HUES48 (cell line): ENCODE measurements around the gene PWP2.
"Not testable (repeated sequence)": the region's sequence is repeated elsewhere in the genome, so short reads cannot be mapped to it uniquely, and the experiment has no call there.

Experiments used
- H3K27ac ChIP-seq: one replicate; pipeline ENCODE4 v1.7.0; 2013; ENCODE audit warnings: low read depth, low read length, inconsistent platforms
- H3K27me3 ChIP-seq: 2 replicates; pipeline ENCODE4 v1.6.1; 2013; ENCODE audit warnings: mild to moderate bottlenecking, low read length; ENCODE audit not compliant: control insufficient read depth, insufficient read depth
- H3K36me3 ChIP-seq: 2 replicates; pipeline ENCODE4 v1.6.1; 2013; ENCODE audit warnings: low read length; ENCODE audit not compliant: control insufficient read depth, insufficient read depth
- H3K4me1 ChIP-seq: 2 replicates; pipeline ENCODE4 v1.6.1; 2013; ENCODE audit warnings: mild to moderate bottlenecking, low read length; ENCODE audit not compliant: control insufficient read depth, insufficient read depth
- H3K4me3 ChIP-seq: 2 replicates; pipeline ENCODE4 v1.5.1; 2013; ENCODE audit warnings: mild to moderate bottlenecking, low read depth, low read length
- H3K9ac ChIP-seq: 2 replicates; pipeline ENCODE4 v1.6.1; 2013; ENCODE audit warnings: mild to moderate bottlenecking, low read depth, low read length, moderate library complexity
- H3K9me3 ChIP-seq: 2 replicates; pipeline ENCODE4 v1.6.1; 2013; ENCODE audit warnings: low read length; ENCODE audit not compliant: control insufficient read depth, insufficient read depth

PWP2 gene

DNA sequence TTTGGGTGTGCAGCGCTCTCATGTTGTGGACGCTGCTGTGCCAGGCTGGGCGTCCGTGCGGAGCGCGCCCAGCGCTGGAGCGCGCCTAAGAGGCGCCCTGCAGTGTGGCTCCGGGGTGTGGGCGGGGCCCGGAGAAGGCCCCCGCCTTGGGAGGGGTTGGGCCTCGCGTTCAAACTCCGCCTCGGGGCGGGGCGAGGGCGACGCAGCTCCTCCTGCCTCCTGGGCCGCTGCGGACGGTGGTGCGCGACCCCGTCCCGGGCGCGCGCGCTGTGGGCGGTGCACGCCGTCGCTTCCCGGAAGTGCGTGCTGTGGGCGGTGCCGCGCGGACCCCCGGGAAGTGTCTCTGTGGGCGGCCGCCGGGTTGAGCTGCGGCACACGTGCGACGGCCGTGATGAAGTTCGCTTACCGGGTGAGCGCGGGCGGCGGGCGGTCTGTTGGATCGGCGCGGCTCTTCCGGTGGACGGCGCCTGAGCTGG is at the start of gene PWP2:
Gene PWP2 (plus strand): TSS at position 374 of the 476 bp plus-strand sequence. CDS start 18 bp downstream, at position 392.
- not testable (repeated sequence) for H3K9ac ChIP-seq, H3K4me1 ChIP-seq, H3K27ac ChIP-seq, H3K27me3 ChIP-seq, H3K9me3 ChIP-seq, H3K36me3 ChIP-seq, H3K4me3 ChIP-seq

DNA sequence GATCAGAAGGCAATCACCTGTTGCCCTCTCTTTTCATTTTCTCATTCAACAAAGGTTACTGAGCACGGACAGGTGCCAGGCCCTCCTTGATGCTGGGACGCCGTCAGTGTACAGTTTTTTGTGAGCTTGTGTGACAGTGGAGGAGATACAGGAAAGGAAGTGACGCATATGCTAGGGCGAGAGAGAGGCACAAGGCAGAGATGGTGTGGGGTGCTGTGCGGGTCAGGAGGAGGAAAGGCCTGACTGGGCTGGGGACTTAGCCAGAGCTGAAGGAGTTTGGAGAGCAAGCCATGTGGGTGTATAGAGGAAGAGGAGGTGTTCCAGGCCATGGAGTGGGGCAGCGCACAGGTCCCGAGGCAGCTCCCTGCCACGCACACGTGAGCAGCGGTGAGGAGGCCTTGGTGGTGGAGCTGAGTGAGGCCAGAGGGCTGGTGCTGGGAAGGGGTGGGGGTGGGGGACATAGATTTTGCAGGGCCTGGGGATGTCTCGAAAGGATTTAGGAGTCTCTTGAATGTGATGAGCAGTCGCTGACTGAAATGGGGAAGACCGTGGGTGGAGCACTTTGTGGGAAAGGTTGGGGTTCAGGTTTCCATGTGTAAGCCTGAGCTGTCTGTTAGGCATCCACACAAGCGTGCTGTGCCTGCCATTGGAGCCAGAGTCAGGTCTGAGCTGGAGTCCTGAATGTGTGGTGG is 49.1 kb upstream of the PWP2 start:
- Histone ChIP-seq H3K36me3 (peaks cover 66% of the 10 kb centered on the region), H3K27me3 (no peaks in the 10 kb centered on the region), H3K9me3 (no peaks in the 10 kb centered on the region)

GRCh38 chr21:44058652-44058964 is 48.6 kb upstream of the PWP2 start:
- no peaks in the 10 kb centered on the region for H3K9me3 ChIP-seq
- peaks cover 66% of the 10 kb centered on the region for H3K36me3 ChIP-seq
- H3K4me3 ChIP-seq, result no peak overlapping the region
- H3K9ac ChIP-seq, result no peak overlapping the region
- no peaks in the 10 kb centered on the region for H3K4me1 ChIP-seq
- H3K27me3 ChIP-seq, result no peaks in the 10 kb centered on the region
- H3K27ac ChIP-seq, result no peak overlapping the region

More for the DNA sequence above, 49.1 kb upstream of the PWP2 start:
- Histone ChIP-seq H3K9ac (no peak overlapping the region), H3K27ac (no peak overlapping the region), H3K4me3 (no peak overlapping the region), H3K4me1 (no peaks in the 10 kb centered on the region)

GRCh38 chr21:44058981-44059380 is 48.2 kb upstream of the PWP2 start:
- H3K4me3 ChIP-seq, result no peak overlapping the region
- H3K36me3 ChIP-seq, result peaks cover 66% of the 10 kb centered on the region
- no peaks in the 10 kb centered on the region for H3K9me3 ChIP-seq
- no peak overlapping the region for H3K27ac ChIP-seq
- no peaks in the 10 kb centered on the region for H3K4me1 ChIP-seq
- H3K27me3 ChIP-seq, result no peaks in the 10 kb centered on the region
- H3K9ac ChIP-seq, result no peak overlapping the region

- Histone ChIP-seq H3K9ac (no peak overlapping the region), H3K36me3 (peaks cover 71% of the 10 kb centered on the region), H3K27ac (no peak overlapping the region), H3K4me3 (no peak overlapping the region), H3K27me3 (no peaks in the 10 kb centered on the region), H3K9me3 (no peaks in the 10 kb centered on the region), H3K4me1 (no peaks in the 10 kb centered on the region)
These were observed 47.5 kb upstream of the PWP2 start for GRCh38 chr21:44059710-44060109.

DNA sequence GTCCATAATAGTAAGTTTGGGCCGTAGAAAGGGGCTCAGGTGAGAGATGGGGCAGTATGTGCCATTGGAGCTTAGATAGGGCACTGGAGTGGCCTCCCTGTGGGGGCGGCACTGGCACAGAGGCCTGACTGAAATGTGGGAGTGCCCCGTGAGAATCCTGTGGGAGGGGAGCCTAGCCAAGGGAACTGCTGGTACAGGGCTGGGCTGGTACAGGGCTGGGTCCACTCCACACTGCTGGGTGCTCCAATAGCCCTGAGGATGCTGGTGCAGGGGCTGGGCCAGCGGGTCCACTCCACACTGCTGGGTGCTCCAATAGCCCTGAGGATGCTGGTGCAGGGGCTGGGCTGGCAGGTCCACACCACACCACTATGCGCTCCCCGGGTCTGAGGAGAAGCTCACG is 44.8 kb upstream of the PWP2 start:
- no peak overlapping the region for H3K27ac ChIP-seq
- H3K36me3 ChIP-seq, result peaks cover 73% of the 10 kb centered on the region
- no peaks in the 10 kb centered on the region for H3K27me3 ChIP-seq
- no peaks in the 10 kb centered on the region for H3K9me3 ChIP-seq
- H3K9ac ChIP-seq, result no peak overlapping the region
- H3K4me1 ChIP-seq, result no peaks in the 10 kb centered on the region
- H3K4me3 ChIP-seq, result no peak overlapping the region

DNA sequence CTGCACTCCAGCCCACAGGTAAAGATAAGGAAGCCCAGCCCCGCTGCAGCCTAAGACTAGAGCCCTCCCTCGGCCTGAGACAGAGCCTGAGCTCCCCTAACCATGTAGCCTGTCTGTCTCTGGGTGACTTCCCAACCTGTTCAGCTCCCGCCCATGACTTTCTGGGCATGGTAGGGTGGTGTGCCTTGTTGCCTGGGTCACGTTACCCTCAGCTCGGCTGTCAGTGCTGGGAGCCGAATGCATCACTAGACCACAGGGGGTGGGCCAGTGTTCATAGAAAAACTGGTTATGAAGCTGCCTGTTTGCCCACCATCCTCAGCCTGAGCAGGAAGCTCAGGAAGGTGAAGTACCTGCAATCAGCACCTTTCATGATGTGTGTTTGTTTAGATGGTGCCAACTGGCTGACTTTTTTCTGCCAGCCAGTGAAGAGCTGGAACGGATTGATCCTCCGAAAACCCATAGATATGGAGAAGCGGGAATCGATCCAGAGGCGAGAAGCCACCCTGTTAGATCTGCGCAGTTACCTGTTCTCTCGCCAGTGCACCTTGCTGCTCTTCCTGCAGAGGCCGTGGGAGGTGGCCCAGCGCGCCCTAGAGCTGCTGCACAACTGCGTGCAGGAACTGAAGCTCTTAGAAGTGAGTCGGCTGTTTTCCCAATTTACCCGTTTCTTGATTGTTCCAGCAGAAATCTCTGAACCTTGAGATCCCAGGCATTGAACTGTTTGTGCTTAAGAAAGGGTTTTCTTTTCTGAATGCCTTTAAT is 43.9 kb upstream of the PWP2 start:
- Histone ChIP-seq H3K4me1 (no peaks in the 10 kb centered on the region), H3K27ac (no peak overlapping the region), H3K36me3 (peaks cover 70% of the 10 kb centered on the region)

GRCh38 chr21:44064852-44065403 is 42.3 kb upstream of the PWP2 start:
- Histone ChIP-seq H3K27me3 (no peaks in the 10 kb centered on the region), H3K4me3 (no peak overlapping the region), H3K4me1 (no peaks in the 10 kb centered on the region), H3K27ac (no peak overlapping the region), H3K36me3 (peaks cover 62% of the 10 kb centered on the region), H3K9me3 (no peaks in the 10 kb centered on the region), H3K9ac (no peak overlapping the region)

More for the DNA sequence above, 43.9 kb upstream of the PWP2 start:
- H3K27me3 ChIP-seq, result no peaks in the 10 kb centered on the region
- no peaks in the 10 kb centered on the region for H3K9me3 ChIP-seq
- no peak overlapping the region for H3K4me3 ChIP-seq
- no peak overlapping the region for H3K9ac ChIP-seq

DNA sequence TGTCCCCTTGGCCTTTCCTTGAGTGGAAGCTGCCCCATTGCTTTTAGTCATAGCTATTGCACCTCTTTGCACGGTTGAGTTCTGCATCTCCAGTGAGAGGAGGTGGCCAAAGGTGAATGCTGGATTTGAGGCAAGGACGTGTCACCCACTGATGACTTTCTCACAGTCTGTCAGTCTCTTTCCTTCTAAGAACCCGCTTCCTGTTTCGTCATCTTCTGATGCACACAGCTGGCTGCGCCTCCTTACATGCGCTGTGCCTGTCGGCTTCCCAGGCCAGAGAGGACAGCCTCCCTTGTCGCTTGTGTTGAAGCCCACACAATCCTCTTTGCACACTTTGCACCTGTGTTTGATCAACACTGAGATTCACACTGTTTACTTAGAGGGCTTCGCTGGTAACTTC is 41.8 kb upstream of the PWP2 start:
- no peaks in the 10 kb centered on the region for H3K27me3 ChIP-seq
- H3K9ac ChIP-seq, result no peak overlapping the region
- H3K4me3 ChIP-seq, result no peak overlapping the region
- H3K9me3 ChIP-seq, result no peaks in the 10 kb centered on the region
- H3K27ac ChIP-seq, result no peak overlapping the region
- peaks cover 63% of the 10 kb centered on the region for H3K36me3 ChIP-seq
- H3K4me1 ChIP-seq, result no peaks in the 10 kb centered on the region

GRCh38 chr21:44066116-44066515 is 41.1 kb upstream of the PWP2 start:
- no peaks in the 10 kb centered on the region for H3K4me1 ChIP-seq
- H3K27ac ChIP-seq, result no peak overlapping the region
- no peak overlapping the region for H3K4me3 ChIP-seq
- H3K27me3 ChIP-seq, result no peaks in the 10 kb centered on the region
- no peak overlapping the region for H3K9ac ChIP-seq
- no peaks in the 10 kb centered on the region for H3K9me3 ChIP-seq
- peaks cover 69% of the 10 kb centered on the region for H3K36me3 ChIP-seq
